HG03175 (cell line): ENCODE results near the gene CD2AP.
"Not testable (repeated sequence)": the region's sequence is repeated elsewhere in the genome, so short reads cannot be mapped to it uniquely, and the experiment has no call there.

Experiments
- ATAC-seq: cut with Tn5 transposase; IDR thresholded peaks from one replicate; pipeline ENCODE4 v1.9.1; 2021; ENCODE audit warnings: mild to moderate bottlenecking, moderate library complexity; ENCODE audit not compliant: unreplicated experiment

The CD2AP gene

GRCh38 chr6:47631269-47631772 is 153.7 kb downstream of the CD2AP start:
- peak; percentile 58 for ATAC-seq

GRCh38 chr6:47631797-47632196 is 154.2 kb downstream of the CD2AP start:
- no peak for ATAC-seq

DNA sequence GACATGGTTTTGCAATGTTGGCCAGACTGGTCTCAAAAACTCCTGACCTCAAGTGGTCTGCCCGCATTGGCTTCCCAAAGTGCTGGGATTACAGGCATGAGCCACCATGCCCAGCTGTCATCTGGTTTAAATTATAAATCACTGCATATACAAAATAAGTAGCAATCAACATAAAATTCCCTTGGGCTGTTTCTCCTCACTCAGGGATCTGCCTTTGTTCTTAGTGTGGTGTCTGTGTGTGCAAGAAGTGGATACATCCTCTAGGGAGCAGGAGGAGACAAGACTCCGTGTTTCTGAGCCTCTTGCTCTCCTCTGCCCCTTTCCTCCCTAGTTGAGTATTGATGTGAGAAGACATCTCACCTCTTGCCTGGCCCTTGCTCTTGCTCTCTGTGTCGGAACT is 155.6 kb downstream of the CD2AP start:
- ATAC-seq, result no peak

DNA sequence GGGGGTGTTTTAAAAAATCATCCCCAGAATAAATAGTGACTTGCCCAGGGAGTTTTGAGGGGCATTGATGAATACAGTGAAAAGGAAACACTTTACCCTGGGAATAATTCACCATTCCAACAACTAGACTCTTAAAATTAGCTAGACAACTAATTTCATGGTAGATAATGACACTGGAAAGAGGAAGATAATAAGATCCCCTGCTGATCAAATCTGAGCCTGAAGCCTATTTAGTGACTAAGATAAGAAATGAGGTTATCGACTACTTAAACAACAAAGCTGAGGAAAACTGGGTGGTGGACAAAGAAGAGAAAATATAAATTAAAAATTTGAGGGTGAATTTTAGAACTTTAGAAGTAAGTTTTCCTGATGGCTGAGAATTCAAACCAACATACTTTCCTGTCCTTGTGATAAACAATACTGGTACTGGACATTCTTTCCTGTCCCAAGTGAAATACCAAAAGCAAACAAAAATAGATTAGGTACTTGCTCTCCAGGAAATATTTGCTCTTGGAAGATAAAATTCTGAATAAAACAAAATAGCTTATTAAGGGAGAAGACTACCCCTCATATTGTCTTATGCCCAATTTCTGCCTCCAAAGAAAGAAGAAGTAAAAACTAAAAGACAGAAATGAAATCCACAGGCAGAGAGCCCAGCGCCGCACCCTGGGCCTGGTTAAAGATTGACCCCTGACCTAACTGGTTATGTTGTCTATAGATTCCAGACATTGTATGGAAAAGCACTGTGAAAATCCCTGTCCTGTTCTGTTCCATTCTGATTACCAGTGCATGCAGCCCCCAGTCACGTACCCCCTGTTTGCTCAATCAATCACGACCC is 156.8 kb downstream of the CD2AP start:
- ATAC-seq, result no peak

DNA sequence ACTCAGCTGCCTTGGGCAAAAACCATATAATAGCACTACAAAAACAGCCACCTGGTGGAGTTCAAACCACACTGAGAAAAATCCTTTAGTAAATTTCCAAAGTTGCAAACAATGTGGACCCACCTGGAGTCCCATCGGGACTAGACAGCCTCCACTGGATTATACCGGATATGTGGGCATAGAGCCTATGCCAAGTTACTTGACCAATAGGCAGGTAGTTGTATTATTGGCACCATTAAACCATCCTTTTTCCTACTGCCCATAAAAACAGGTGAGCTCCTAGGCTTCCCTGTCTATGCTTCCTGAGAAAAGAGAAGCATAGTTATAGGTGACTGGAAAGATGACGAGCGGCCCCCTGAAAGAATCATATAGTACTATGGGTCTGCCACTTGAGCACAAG is 169.1 kb downstream of the CD2AP start:
- ATAC-seq, result no peak

DNA sequence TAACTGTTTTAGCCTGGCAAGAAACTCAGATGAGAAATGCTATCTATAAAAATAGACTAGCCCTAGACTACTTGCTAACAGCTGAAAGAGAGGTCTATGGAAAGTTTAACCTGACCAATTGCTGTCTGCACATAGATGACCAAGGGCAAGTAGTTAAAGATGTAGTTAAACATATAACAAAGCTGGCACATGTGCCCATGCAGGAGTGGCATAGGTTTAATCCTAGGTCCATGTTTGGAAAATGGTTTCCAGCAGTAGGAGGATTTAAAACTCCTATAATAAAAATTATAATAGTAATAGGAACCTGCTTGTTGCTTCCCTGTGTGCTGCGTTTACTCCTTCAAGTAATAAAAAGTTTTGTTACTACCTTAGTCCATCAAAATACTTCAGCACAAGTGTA is 169.6 kb downstream of the CD2AP start:
- no peak for ATAC-seq

- not testable (repeated sequence) for ATAC-seq
Observed at GRCh38 chr6:47647626-47648025, 170.0 kb downstream of the CD2AP start.

DNA sequence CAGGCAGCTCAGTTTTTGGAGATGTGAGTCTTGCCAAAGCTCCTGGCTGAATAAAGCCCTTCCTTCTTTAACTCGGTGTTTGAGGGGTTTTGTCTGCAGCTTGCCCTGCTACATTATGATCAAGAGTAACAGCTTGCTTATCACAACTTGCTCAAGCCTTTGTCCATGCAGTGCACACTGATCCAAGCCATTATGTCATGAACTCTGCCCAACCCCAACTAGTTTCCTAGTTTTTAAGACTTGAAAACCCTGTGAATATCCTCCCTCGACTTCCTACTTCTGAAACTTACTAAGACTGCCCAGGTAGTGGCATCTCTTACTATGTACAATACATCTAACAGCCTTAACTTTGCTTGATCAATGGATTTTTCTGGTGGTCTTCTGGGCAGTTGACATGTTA is 170.4 kb downstream of the CD2AP start:
- ATAC-seq, result no peak

DNA sequence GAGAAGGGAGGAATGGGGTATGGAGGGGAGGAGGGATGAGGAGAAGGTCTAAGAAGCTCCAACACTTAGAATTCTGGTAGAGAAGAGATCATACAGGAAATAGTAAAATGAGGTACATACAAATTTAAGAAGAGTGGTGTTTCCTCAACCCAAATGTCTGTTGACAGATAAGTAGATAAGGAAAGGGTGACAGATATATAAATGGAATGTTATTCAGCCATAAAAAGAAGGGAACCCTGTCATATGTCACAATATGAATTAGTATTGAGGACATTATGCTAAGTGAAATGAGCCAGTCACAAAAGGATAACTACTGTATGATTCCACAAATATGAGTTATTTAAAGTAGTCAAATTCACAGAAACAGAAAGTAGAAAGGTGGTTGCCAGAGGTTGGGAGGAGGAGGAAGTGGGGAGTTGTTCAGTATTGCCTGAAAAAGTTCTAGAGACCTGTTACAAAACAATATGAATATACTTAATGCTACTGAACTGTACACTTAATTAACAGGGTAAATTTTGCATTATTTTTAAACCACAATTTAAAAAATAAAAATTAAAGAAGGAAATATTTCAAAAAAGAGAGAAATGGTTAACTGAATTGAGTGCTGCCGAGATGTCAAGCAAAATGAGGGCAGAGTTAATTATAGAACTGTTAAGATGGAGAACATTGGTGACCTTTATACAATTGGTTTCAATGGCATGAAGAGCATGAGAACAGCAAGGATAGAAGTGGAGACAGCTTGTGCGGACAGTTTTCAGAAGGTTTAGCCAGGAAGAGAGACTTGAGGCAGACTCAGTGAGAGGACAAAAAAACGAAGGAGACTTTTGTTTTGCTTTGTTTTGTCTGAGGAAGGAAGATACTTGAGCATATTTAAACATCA is 173.2 kb downstream of the CD2AP start:
- no peak for ATAC-seq

- no peak for ATAC-seq
Observed at GRCh38 chr6:47651505-47651944, 173.9 kb downstream of the CD2AP start.

DNA sequence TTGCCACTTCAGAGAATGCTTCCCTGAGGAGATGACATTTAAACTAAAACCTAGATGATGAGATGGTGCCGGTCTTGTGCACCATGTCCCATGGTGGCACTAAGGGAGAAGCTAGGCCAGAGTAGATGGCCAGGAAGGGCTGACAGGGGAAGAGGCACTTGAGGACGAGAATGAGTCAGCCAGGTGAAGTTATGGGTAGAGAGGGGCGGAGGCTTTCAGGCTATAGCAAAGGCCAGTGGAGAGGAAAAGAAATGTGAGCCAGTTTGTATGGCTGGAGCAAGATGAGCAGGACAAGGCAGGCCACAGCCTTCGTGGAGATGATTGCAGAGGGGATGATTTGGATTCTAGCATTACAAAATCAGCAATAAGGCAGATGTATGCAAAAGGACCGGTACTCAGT is 176.1 kb downstream of the CD2AP start:
- ATAC-seq, result no peak

GRCh38 chr6:47654255-47654654 is 176.7 kb downstream of the CD2AP start:
- no peak for ATAC-seq

- ATAC-seq, result no peak
Observed at GRCh38 chr6:47655719-47656595, 178.4 kb downstream of the CD2AP start.

DNA sequence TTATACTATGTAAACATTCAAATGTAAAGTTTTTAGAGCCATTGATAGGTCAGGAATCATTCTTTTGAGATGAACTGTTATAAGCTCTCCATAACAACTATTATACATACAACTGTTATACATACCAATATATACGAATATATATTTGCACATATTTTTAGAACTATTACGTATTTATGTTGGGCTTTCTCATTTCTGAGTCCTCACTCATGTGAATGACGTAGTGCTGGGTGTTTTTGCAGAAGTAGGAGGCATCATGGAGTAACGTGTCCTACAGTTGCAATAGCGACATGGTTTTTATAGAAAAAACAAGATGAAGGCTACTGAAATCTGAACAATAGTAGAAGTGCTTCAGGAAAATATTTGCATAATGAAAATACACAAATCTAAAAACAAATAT is 184.4 kb downstream of the CD2AP start:
- no peak for ATAC-seq

DNA sequence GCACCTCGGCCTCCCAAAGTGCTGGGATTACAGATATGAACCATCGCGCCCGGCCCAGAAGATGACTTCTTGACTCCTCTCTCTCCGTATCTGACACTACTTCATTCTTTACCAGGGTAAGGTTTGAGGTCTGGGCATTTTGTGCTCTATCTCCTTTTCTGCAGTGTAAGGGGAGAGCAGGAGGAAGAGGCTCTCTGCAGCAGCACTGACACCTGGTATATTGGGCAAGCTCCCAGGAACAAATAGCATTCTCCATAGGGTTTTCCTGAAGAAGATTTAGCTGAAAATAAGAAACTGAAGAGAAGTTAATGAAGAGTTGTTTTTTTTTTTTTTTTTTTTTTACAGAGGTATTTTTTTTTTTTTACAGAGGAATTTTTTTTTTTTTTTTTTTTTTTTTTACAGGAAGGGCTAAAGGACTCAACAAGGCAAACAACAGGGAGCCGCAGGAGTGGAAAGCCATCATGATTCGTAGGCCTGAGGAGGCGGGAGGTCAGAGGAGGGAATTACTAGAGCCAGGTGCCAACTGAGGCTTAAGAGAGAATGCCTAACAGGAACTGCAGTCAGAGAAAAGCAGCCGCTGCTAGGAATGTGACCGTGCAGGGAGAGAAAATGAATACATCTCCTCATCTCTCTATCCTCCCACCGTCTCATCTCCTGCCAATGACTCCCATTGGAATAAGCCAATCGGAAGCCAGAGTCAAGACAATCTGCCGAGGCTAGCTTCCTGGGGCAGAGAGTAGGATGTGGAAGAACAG is 186.1 kb downstream of the CD2AP start:
- no peak for ATAC-seq

- ATAC-seq, result no peak
Observed at GRCh38 chr6:47665112-47665511, 187.5 kb downstream of the CD2AP start.

DNA sequence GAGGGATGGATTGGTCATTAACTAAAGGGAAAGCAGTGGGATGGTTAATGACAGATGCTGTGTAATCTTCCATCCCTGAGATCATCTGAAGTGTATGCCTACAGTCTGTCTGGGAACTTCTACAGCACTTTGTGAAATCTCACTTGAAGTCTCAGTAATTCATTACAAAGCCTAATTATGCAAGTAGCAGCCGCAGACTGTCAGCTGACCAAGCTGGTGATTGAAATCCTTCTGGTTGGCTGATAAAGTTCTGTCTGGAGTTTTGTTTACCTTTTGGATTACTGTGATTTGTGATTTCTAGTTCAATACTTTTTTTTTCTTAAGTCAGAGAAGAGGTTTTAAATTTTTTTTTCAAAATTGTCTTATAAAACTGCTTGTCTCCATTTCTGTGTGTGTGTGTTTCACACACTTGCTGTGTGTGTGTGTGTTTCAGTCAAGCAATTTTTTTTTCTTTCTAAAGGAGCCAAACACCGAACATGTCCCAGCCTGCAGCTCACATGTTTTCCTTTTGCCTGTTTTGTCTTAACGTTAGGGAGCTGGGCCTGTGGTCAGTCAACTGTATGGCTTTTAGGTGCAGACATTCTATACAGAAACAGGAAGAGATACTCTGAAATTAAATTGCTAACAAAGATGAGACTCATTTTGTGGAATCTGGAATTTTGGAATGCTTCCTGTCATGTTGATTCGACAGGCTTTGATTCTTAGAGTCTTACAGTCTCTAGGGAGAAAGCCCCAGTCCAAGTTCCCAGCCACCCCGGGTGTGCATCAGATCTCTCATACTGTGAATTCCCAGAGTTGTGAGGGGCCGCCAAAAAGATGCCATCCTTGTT is 192.3 kb downstream of the CD2AP start:
- no peak for ATAC-seq

- ATAC-seq, result no peak
Observed at GRCh38 chr6:47670851-47671250, 193.3 kb downstream of the CD2AP start.

DNA sequence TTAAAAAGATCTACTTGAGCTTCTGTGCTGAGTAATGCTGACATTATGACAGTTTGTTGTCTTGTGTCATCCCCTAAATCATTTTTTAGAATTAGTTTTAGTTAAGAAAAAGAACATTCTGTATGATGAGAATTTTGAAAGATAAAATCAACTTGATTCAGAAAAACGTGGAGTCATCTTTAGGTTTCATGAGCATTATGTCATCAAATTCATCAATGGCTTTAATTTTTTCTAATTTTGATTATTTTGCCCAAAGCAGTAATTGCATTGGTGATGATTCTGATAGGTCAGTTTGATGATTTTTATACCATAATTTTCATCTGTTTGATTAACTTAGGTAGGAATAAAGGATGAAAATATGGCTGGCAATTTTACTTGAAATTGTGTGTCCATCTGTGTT is 194.2 kb downstream of the CD2AP start:
- no peak for ATAC-seq
